SKM-1 treated with dmso at 0.1 percent for 144 hours (cell line): ENCODE measurements around the gene HDDC2.
A peak's percentile ranks its signal among the peaks of the same experiment; 100 is the strongest.

Source experiments
- DNase-seq: peaks from one replicate; lab custom pipeline; 2025; ENCODE audit not compliant: unreplicated experiment; lab: John Stamatoyannopoulos, UW

HDDC2 gene

GRCh38 chr6:125245109-125245508 is 56.7 kb downstream of the HDDC2 start:
- no peak for DNase-seq

DNA sequence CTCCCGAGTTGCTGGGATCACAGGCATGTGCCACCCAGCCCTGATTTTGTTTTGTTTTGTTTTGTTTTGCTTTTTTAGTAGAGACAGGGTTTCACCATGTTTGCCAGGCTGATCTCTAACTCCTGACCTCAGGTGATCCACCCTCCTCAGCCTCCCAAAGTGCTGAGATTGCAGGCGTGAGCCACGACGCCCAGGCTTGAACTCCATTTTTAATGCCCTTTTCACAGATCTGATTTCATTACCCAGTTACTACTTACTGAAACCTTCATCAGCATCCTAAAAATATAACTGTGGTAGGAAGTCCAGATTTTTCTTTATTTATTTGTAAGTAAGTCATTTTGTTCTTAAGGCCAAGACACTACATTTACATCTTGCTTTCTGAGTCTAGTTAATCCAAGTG is 64.0 kb downstream of the HDDC2 start:
- no peak for DNase-seq

GRCh38 chr6:125236536-125237327 is 65.0 kb downstream of the HDDC2 start:
- DNase-seq: peak; percentile 9

DNA sequence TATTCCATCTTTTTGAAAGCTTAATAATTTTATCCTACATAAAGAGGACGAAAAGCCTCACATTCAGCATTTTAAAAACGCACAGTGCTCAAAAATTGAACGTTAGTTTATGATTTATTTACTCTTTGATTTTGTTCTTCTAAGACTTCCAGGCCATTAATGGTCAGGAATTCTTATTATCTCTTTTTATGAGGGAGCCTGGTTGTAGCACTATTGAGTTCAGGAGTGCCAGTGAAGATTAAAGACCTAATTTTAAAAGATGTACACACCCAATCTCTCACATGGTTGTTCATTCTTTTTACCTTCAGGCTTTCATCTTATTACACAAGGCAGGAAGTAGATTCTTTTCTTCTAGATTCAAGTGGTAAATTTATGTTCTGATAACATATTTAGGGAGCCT is 68.6 kb downstream of the HDDC2 start:
- no peak for DNase-seq

GRCh38 chr6:125232466-125232865 is 69.3 kb downstream of the HDDC2 start:
- no peak for DNase-seq

DNA sequence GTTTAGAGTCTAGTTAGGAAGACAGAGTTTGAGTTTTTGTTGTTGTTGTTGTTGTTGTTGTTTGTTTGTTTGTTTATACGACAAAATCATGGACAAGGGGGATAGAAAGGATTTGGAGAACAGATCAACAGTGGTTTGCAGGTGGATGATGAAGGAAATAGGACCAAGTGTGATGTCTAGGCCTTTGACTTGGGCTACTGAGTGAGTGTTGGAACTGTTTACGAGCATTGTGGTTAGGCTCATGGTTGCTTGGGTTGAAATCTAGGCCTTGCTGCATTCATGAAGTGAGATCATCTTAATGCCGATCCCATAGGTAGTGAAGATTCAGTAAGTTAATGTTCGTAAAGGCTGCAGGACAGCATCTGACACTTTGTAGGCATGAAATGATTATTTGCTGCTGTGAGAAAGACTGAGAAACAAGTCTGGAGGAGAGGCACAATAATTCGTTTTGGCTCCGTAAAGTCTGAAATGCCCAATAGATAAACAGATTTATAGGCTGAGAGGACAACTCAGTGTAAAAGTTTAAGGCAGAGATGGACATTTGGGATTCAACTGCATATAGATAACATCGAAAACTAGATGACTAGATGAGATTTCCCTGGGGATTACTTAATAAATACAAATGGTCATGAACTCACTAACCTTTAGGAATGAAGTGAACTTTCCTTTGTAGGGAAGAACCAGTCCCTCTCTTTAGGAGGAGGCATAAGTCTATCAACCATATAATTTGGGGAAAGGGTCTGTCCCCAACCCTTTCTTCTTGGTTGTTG is 70.0 kb downstream of the HDDC2 start:
- DNase-seq: no peak

- DNase-seq: no peak
Measured at GRCh38 chr6:125231133-125231532, 70.6 kb downstream of the HDDC2 start.

GRCh38 chr6:125230674-125231073 is 71.1 kb downstream of the HDDC2 start:
- no peak for DNase-seq

DNA sequence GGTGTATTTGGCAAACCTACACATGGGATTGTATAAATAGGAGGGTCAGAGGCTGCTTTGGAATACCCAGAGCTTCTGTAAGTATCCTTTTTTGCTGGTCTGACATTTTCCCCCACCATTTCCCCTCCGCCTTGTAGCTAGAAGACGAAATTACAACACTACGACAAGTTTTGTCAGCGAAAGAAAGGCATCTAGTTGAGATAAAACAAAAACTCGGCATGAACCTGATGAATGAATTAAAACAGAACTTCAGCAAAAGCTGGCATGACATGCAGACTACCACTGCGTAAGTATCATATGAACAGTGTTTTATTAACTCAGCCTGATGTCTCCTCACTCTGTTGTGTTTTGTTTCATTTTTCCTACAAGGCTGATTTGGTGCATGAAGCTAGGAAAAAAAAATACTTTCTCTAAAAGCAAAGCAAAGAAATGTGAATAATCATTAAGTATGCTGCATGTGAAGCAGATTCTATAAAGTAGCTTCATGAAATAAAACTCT is 72.7 kb downstream of the HDDC2 start:
- no peak for DNase-seq

GRCh38 chr6:125227244-125227643 is 74.5 kb downstream of the HDDC2 start:
- no peak for DNase-seq
